IMR-90 (cell line): ENCODE data around the gene ITPKB. TPM values are rescaled to one million over a fixed set of nuclear protein-coding genes. Genes with fewer than 3 reads are reported as not detected.
A peak's percentile ranks its signal among the peaks of the same experiment; 100 is the strongest.

Experiments used
- ATAC-seq: fragments of 200-7000 bp; cut with Tn5 transposase; 2 replicates; pipeline ENCODE4 v1.9.1; 2020; ENCODE audit warnings: low read depth, mild to moderate bottlenecking, moderate library complexity
- BruUV-seq: library from RNA; stranded (reverse); fragments of 400-500 nt; replicated peaks from 2 replicates; lab custom pipeline; 2021; lab: Mats Ljungman, UMichigan
- CTCF ChIA-PET: fragments of 300-600 bp; formaldehyde crosslinking; extraction: SDS; loops from one replicate; lab custom pipeline; 2021; ENCODE audit warnings: antibody characterized with exemption; lab: Yijun Ruan, JAX
- POLR2A ChIA-PET: fragments of 300-600 bp; sonication (Branson Sonifier 250); formaldehyde crosslinking; loops from one replicate; lab custom pipeline; 2022; ENCODE audit warnings: antibody characterized with exemption; ENCODE audit not compliant: unreplicated experiment; lab: Charles Lee
- DNase-seq: peaks from one replicate; pipeline ENCODE4 v3.0.0; 2013
- H2AFZ ChIP-seq: replicated peaks from 2 replicates; pipeline ENCODE3; 2013; ENCODE audit warnings: low read length, mild to moderate bottlenecking; ENCODE audit not compliant: poor library complexity
- H2AK5ac ChIP-seq: 2 replicates; pipeline ENCODE4 v1.6.1; 2013; ENCODE audit warnings: low read depth, low read length, inconsistent platforms
- H2AK9ac ChIP-seq: replicated peaks from 2 replicates; pipeline ENCODE3; 2013; ENCODE audit warnings: mild to moderate bottlenecking, low read depth, low read length, moderate library complexity; ENCODE audit not compliant: poor library complexity
- H2BK120ac ChIP-seq: 2 replicates; pipeline ENCODE4 v1.6.1; 2013; ENCODE audit warnings: low read depth, low read length, inconsistent platforms
- H2BK15ac ChIP-seq: 3 replicates; pipeline ENCODE4 v1.6.1; 2013; ENCODE audit warnings: low read depth, low read length, inconsistent platforms
- H2BK20ac ChIP-seq: 2 replicates; pipeline ENCODE4 v1.6.1; 2013; ENCODE audit warnings: low read depth, mild to moderate bottlenecking, inconsistent platforms, low read length, moderate library complexity
- H2BK5ac ChIP-seq: 2 replicates; pipeline ENCODE4 v1.6.1; 2013; ENCODE audit warnings: mild to moderate bottlenecking, low read depth, low read length, inconsistent platforms; ENCODE audit not compliant: poor library complexity, severe bottlenecking
- H3K14ac ChIP-seq: replicated peaks from 2 replicates; pipeline ENCODE4 v1.6.1; 2013; ENCODE audit warnings: low read depth, low read length, inconsistent platforms
- H3K18ac ChIP-seq: 2 replicates; pipeline ENCODE4 v1.6.1; 2013; ENCODE audit warnings: low read depth, low read length, control low read depth
- H3K23ac ChIP-seq: 2 replicates; pipeline ENCODE4 v1.6.1; 2013; ENCODE audit warnings: low read depth, low read length, inconsistent platforms
- H3K27ac ChIP-seq: 2 replicates; pipeline ENCODE4 v1.5.1; 2013; ENCODE audit warnings: mild to moderate bottlenecking, control low read depth, low read length; ENCODE audit not compliant: insufficient read depth
- H3K27me3 ChIP-seq: 2 replicates; pipeline ENCODE4 v1.6.1; 2013; ENCODE audit warnings: low read length; ENCODE audit not compliant: control insufficient read depth, insufficient read depth
- H3K36me3 ChIP-seq: 2 replicates; pipeline ENCODE4 v1.6.1; 2013; ENCODE audit warnings: low read length, mixed read lengths; ENCODE audit not compliant: control insufficient read depth, insufficient read depth
- H3K4ac ChIP-seq: 2 replicates; pipeline ENCODE4 v1.6.1; 2013; ENCODE audit warnings: low read depth, low read length, inconsistent platforms
- H3K4me1 ChIP-seq: 2 replicates; pipeline ENCODE4 v1.6.1; 2013; ENCODE audit warnings: low read length, mixed read lengths; ENCODE audit not compliant: control insufficient read depth, insufficient read depth
- H3K4me2 ChIP-seq: 2 replicates; pipeline ENCODE4 v1.6.1; 2013; ENCODE audit warnings: low read depth, mild to moderate bottlenecking, control low read depth, low read length, moderate library complexity
- H3K4me3 ChIP-seq: 2 replicates; pipeline ENCODE4 v1.5.1; 2013; ENCODE audit warnings: low read depth, mild to moderate bottlenecking, control low read depth, low read length, moderate library complexity; ENCODE audit not compliant: insufficient read depth
- H3K56ac ChIP-seq: 2 replicates; pipeline ENCODE4 v1.6.1; 2013; ENCODE audit warnings: low read length, inconsistent platforms; ENCODE audit not compliant: insufficient read depth; ENCODE audit errors: extremely low read depth
- H3K79me1 ChIP-seq, 2 experiments: 2 replicates each; pipeline ENCODE4 v1.6.1; 2013; ENCODE audit warnings: low read length in 2 of 2, inconsistent platforms in 1 of 2, low read depth in 1 of 2
- H3K9ac ChIP-seq: 2 replicates; pipeline ENCODE4 v1.6.1; 2013; ENCODE audit warnings: low read depth, low read length, control low read depth
- H3K9me1 ChIP-seq: 2 replicates; pipeline ENCODE4 v1.6.1; 2013; ENCODE audit warnings: low read length, inconsistent platforms; ENCODE audit not compliant: insufficient read depth
- H3K9me3 ChIP-seq: 2 replicates; pipeline ENCODE4 v1.6.1; 2013; ENCODE audit warnings: low read length; ENCODE audit not compliant: control insufficient read depth, insufficient read depth
- H4K20me1 ChIP-seq: 2 replicates; pipeline ENCODE4 v1.6.1; 2013; ENCODE audit warnings: low read length, inconsistent platforms; ENCODE audit not compliant: insufficient read depth
- H4K5ac ChIP-seq: 2 replicates; pipeline ENCODE4 v1.6.1; 2013; ENCODE audit warnings: mild to moderate bottlenecking, low read depth, low read length, control low read depth
- H4K8ac ChIP-seq, 2 experiments: 2 replicates each; pipeline ENCODE4 v1.6.1; 2013; ENCODE audit warnings: low read depth in 2 of 2, low read length in 2 of 2, control low read depth in 1 of 2, inconsistent platforms in 1 of 2
- H4K91ac ChIP-seq: 2 replicates; pipeline ENCODE4 v1.6.1; 2013; ENCODE audit warnings: low read depth, low read length, inconsistent platforms; ENCODE audit not compliant: insufficient read depth
- CHD1 ChIP-seq: IDR thresholded peaks from 2 replicates; pipeline ENCODE4 v1.6.1; 2012; ENCODE audit warnings: low read depth, low read length, improper control_type of control experiment
- FOS ChIP-seq: fragments of 150-350 bp; IDR thresholded peaks from 2 replicates; pipeline ENCODE4 v1.6.1; 2016; ENCODE audit warnings: low read depth, low read length
- WGBS, 2 experiments: methylation state at CpG; one replicate each; pipeline versions ENCODE4 v1.1.5 to v1.1.7; 2013; ENCODE audit warnings: missing lambda C conversion rate in 2 of 2; ENCODE audit not compliant: insufficient read length in 1 of 2; ENCODE audit errors: extremely low coverage in 2 of 2; 5-methylcytosine and 5-hydroxymethylcytosine counted together
- dilution Hi-C: fragments of 300-500 bp; cut with HindIII; formaldehyde crosslinking; loops from one replicate; pipeline ENCODE4 v1.14.3; 2018; ENCODE audit warnings: low sequenced_read_pairs; ENCODE audit not compliant: unreplicated experiment
- in situ Hi-C: fragments of 300-500 bp; cut with MboI; formaldehyde crosslinking; loops from 3 replicates; pipeline ENCODE4 v1.14.3; 2019; ENCODE audit warnings: low sequenced_read_pairs, inconsistent platforms, mixed read lengths
- intact Hi-C: fragments of 100-400 bp; cut with micrococcal nuclease; formaldehyde crosslinking; loops from 2 replicates; pipeline ENCODE4 v1.10.0; 2022
- polyA plus RNA-seq, 3 experiments: library from polyadenylated mRNA; depleted of rRNA; stranded (reverse); fragments of >200 nt; gene quantifications; 2 replicates each; pipeline ENCODE4 v1.2.3, GENCODE V29; 2012; ENCODE audit warnings: low replicate concordance in 1 of 3
- total RNA-seq: library from RNA; depleted of rRNA; stranded (reverse); fragments of >200 nt; gene quantifications from 2 replicates; pipeline ENCODE4 v1.2.3, GENCODE V29; 2012

The ITPKB gene
- total and polyA plus RNA-seq, 2 of the 4 experiments (the other 2 are of a cell fraction), result 0.72 to 1.4 TPM

GRCh38 chr1:226643611-226644540, 95.2 kb downstream of the ITPKB start:
- Histone ChIP-seq H2AK9ac (no peak overlapping the region), H3K4me2 (no peak overlapping the region), H4K91ac (no peak overlapping the region), H3K4me1 (peaks cover 22% of the 10 kb centered on the region), H3K36me3 (peaks cover 7% of the 10 kb centered on the region; the same call in 1 of the 2 replicates), H3K14ac (0 out of 2 replicates have a peak overlapping the region, but pooled peaks have one; percentile 48), H4K20me1 (no peaks in the 10 kb centered on the region), H3K9ac (no peak overlapping the region), H2BK20ac (peak overlapping the region; percentile 45; the same call in 1 of the 2 replicates), H3K9me3 (no peaks in the 10 kb centered on the region), H3K4me3 (no peak overlapping the region), H4K8ac (no peak overlapping the region), H3K18ac (no peak overlapping the region), H3K9me1 (peaks cover 5% of the 10 kb centered on the region; the same call in 1 of the 2 replicates), H2BK120ac (peak overlapping the region; percentile 13; the same call in 1 of the 2 replicates), H3K27me3 (no peaks in the 10 kb centered on the region), H3K56ac (no peak overlapping the region), H3K27ac (no peak overlapping the region), H2AFZ (peak overlapping the region; percentile 79), H2BK15ac (no peak overlapping the region), H3K79me1 (no peaks in the 10 kb centered on the region), H4K5ac (no peak overlapping the region), H2AK5ac (peak overlapping the region; percentile 3; the same call in 1 of the 2 replicates), H3K4ac (peak overlapping the region; percentile 40; the same call in 1 of the 2 replicates), H2BK5ac (no peak overlapping the region), H3K23ac (no peak overlapping the region)
- in situ Hi-C loops, result no loop called here
- POLR2A ChIA-PET, result no interaction called here
- dilution Hi-C loops, result no loop called here
- CTCF ChIA-PET, result no interaction called here
- TF ChIP-seq CHD1, result no peak
- TF ChIP-seq FOS, result no peak
- DNase-seq (no peak), ATAC-seq (no peak)
- intact Hi-C loops, result no loop called here
- no TSS peak for BruUV-seq
- 100% methylated on average over 1 of the region's 18 CpGs; no CpG with 5 or more reads in 1 of the 2 experiments for WGBS, 2 experiments
